Skeletal muscle satellite cell (primary cell): ENCODE data around the gene HNRNPF.
"Not testable (repeated sequence)": the region's sequence is repeated elsewhere in the genome, so short reads cannot be mapped to it uniquely, and the experiment has no call there.

Source experiments
- H3K27me3 ChIP-seq: 2 replicates; pipeline ENCODE4 v1.7.0; 2013; ENCODE audit warnings: low read length; ENCODE audit not compliant: control insufficient read depth, insufficient read depth
- H3K36me3 ChIP-seq: 2 replicates; pipeline ENCODE4 v1.7.0; 2013; ENCODE audit warnings: mild to moderate bottlenecking, control low read depth, low read length; ENCODE audit not compliant: insufficient read depth
- H3K4me1 ChIP-seq: 2 replicates; pipeline ENCODE4 v1.7.0; 2013; ENCODE audit warnings: low read length; ENCODE audit not compliant: control insufficient read depth, insufficient read depth
- H3K4me2 ChIP-seq: 2 replicates; pipeline ENCODE4 v1.7.0; 2013; ENCODE audit warnings: mild to moderate bottlenecking, low read length
- H3K4me3 ChIP-seq: 2 replicates; pipeline ENCODE4 v1.7.0; 2013; ENCODE audit warnings: low read length
- H3K9ac ChIP-seq: 2 replicates; pipeline ENCODE4 v1.7.0; 2013; ENCODE audit warnings: mild to moderate bottlenecking, low read depth, low read length, moderate library complexity
- H3K9me3 ChIP-seq: replicated peaks from 2 replicates; pipeline ENCODE4 v1.7.0; 2013; ENCODE audit warnings: mild to moderate bottlenecking, control low read depth, low read length

HNRNPF gene

DNA sequence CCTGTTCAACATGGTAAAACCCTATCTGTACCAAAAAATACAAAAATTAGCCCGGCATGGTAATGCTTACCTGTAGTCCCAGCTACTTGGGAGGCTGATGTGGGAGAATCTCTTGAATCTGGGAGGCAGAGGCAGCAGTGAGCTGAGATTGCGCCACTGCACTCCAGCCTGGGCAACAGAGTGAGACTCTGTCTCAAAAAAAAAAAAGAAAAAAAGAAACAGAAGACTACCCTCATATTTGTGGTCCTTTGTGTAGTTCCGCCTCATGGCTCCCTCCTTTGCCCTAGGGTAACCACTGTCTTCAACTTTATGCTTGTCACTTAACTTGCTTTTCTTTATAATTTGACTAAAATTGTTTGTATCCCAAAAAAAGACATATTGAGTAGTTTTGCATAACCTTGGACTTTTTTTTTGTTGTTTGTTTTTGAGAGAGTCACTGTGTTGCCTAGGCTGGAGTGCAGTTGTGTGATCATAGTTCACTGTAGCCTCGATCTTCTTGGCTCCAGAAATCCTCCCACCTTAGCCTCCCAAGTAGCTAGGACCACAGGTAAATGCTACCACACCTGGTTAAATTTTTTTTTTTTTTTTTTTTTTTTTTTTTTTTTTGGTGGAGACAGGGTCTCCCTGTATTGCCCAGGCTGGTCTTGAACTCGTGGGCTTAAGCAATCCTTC, 31.6 kb upstream of the HNRNPF start:
- peaks cover 7% of the 10 kb centered on the region for H3K4me1 ChIP-seq
- no peak overlapping the region for H3K4me2 ChIP-seq
- H3K9ac ChIP-seq, result no peak overlapping the region
- no peak overlapping the region for H3K4me3 ChIP-seq
- no peaks in the 10 kb centered on the region for H3K9me3 ChIP-seq
- H3K36me3 ChIP-seq, result no peaks in the 10 kb centered on the region
- no peaks in the 10 kb centered on the region for H3K27me3 ChIP-seq

DNA sequence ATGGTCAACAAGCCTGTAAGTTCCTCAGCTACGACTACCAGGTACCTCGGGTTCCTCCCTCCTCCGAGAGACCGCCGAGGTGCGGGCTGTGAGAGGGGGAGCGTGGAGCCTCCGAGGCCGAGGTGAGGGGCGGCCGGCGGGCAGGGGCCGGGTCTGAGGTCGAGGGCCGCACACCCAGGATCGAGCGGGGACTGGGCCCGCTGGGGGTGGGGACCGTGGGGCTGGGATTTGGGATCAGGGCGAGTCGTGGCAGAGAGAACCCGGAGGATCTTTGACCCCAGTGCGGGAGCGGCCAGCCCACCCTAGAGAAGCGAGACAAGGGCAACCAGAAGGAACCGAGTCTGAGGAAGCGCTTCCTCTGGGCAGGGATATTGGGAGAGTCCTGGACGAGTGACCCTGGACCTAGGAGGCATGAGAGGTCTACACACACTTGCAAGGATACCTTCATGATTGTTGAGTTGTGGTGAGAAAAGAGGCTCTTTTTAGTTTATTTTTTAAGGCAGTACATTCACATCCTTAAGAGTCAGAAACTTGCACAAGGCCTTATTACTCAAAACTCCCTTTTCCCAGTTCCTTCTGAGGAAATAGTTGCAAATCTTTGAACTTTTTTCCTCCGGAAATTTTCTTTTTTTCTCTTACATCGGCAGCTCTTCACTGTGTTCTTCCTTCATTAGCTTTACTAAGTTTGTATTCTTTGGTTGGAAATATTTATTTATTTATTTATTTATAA, 28.3 kb upstream of the HNRNPF start:
- peak overlapping the region; percentile 98 for H3K9ac ChIP-seq
- peaks cover 7% of the 10 kb centered on the region for H3K4me1 ChIP-seq
- H3K9me3 ChIP-seq, result no peaks in the 10 kb centered on the region
- H3K36me3 ChIP-seq, result no peaks in the 10 kb centered on the region
- H3K27me3 ChIP-seq, result no peaks in the 10 kb centered on the region
- peak overlapping the region; percentile 93 for H3K4me3 ChIP-seq
- peak overlapping the region; percentile 90 for H3K4me2 ChIP-seq

DNA sequence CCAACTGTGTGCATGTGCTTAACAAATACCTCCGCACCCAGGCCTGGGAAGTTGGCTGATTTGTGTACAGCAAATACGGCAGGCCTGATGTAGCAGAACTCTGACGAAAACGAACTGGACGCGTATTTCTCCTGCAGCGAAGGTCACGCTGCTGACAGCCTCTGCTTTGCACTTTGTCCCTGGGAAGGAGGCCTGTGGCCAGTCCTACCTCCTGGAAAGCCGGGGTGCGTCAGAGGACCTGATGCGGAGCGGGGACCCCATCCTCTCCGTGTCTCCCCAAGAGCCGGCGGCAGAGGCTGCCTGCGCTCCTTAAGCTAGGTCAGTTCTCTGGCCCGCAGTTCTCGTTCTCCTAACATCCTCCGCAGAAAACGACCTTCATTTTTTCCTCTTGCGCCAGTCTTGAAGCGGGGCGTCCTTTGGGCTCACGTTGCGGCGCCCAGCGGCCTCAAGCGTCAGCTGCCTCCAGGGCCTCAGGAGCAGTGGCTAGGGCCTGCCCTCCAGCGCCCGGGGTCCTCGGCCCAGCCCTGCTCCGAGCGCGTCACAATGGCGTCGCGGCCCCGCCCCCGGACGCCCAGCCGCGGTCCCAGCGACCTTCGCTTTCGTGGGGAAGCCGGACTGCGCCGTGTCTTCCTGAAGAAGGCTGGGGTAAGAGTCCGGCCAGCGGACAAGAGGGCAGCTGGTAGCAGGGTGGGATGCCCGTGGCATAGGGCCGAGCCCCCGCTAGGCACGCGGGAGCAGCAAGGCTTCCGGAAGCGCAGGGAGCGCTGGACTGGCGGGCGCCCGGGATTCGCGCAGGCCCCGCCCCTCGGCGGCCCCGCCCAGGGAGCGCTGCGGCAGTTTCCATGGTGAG, 27.5 kb upstream of the HNRNPF start, which contains the start of gene ZNF487:
Gene ZNF487, plus strand, starts transcription at position 821 of the 850 bp plus-strand sequence. CDS start 38,703 bp downstream, outside the sequence.
- Histone ChIP-seq H3K36me3 (no peaks in the 10 kb centered on the region), H3K9me3 (no peaks in the 10 kb centered on the region), H3K27me3 (no peaks in the 10 kb centered on the region), H3K4me1 (peaks cover 7% of the 10 kb centered on the region), H3K4me3 (peak within 1 kb of the TSS; percentile 93), H3K9ac (peak within 1 kb of the TSS; percentile 98), H3K4me2 (peak within 1 kb of the TSS; percentile 90)

DNA sequence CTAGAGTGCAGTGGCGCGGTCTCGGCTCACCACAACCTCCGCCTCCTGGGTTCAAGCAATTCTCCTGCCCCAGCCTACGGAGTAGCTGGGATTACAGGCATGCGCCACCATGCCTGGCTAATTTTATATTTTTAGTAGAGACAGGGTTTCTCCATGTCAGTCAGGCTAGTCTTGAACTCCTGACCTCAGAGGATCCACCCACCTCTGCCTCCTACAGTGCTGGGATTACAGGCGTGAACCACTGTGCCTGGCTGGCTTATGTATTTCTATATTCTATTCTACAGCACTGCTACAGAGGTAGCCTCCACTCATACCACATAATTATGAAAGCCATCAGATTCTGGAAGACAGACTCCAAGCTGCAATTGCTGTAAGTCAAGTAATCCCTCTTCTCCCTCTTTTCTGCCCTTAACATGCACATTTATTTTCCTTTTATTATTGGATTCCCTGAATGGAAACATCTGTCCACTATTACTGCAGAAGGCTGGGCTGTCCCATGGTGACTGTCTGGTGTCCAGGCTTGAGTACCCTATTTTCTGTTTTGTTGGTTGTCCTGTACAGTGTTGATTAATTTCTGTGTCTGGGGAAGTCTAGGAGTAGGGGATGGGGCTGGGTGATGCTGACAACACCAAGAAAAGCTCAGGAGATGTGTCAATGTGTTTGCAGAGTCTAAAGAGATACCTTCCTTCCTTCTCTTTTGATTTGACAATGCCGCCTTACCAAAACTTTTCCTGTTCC, 22.1 kb upstream of the HNRNPF start:
- Histone ChIP-seq H3K4me1 (no peaks in the 10 kb centered on the region), H3K9ac (no peak overlapping the region), H3K36me3 (no peaks in the 10 kb centered on the region), H3K27me3 (no peaks in the 10 kb centered on the region), H3K4me3 (no peak overlapping the region), H3K4me2 (no peak overlapping the region), H3K9me3 (no peaks in the 10 kb centered on the region)

DNA sequence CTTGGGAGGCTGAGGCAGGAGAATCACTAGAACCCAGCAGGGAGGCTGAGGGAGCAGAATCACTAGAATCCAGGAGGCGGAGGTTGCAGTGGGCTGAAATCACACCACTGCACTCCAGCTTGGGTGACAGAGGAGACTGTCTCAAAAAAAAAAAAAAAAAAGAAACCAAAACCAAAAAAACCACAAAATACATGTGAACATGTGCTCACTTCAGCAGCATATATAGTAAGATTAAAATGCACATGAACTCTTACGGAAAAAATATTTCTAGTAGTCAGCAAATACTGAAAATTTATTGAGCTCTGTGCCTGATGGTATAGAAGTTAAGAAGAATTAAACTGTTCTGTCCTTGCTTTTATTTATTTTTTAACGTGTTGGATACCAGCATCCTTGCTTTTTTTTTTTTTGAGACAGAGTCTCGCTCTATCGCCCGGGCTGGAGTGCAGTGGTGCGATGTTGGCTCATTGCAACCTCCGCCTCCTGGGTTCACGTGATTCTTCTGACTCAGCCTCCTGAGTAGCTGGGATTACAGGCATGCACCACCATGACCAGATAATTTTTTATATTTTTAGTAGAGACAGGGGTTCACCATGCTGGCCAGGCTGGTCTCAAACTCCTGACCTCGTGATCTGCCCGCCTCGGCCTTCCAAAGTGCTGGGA, 18.3 kb upstream of the HNRNPF start:
- H3K36me3 ChIP-seq, result no peaks in the 10 kb centered on the region
- no peak overlapping the region for H3K4me3 ChIP-seq
- H3K9ac ChIP-seq, result no peak overlapping the region
- no peak overlapping the region for H3K4me2 ChIP-seq
- no peaks in the 10 kb centered on the region for H3K27me3 ChIP-seq
- H3K9me3 ChIP-seq, result no peaks in the 10 kb centered on the region
- no peaks in the 10 kb centered on the region for H3K4me1 ChIP-seq

DNA sequence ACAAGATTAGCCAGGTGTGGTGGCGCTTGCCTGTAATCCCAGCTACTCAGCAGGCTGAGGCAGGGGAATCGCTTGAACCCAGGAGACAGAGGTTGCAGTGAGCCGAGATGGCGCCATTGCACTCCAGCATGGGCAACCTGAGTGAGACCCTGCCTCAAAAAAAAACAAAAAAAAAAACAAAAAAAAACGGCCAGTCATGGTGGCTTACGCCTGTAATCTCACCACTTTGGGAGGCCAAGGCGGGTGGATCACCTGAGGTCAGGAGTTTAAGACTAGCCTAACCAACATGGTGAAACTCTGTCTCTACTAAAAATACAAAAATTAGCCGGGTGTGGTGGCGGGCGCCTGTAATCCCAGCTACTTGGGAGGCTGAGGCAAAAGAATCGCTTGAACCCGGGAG, 17.5 kb upstream of the HNRNPF start:
- not testable (repeated sequence) for H3K36me3 ChIP-seq, H3K4me1 ChIP-seq, H3K27me3 ChIP-seq, H3K4me2 ChIP-seq, H3K9ac ChIP-seq, H3K9me3 ChIP-seq, H3K4me3 ChIP-seq

DNA sequence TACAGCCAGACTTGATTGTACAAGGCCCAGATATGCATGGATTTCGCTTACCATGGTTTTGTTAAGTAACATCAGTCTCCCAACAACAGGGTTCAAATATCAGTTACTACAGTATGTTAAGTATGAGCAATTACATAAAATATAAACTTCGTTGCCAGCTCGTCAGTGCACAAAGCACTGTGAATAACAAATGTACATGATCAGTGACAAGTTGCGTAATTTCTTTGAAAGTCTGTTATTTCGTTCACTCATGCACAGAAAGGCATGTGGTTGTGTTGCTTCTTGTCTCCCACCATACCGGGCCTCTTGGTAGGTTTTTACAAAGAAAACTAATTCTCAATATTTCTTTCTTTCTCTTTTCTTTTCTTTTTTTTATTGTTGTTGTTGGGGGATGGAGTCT, 15.4 kb upstream of the HNRNPF start:
- Histone ChIP-seq H3K27me3 (no peaks in the 10 kb centered on the region), H3K9ac (no peak overlapping the region), H3K4me1 (peaks cover 15% of the 10 kb centered on the region), H3K9me3 (no peaks in the 10 kb centered on the region), H3K4me3 (no peak overlapping the region), H3K4me2 (no peak overlapping the region), H3K36me3 (no peaks in the 10 kb centered on the region)

DNA sequence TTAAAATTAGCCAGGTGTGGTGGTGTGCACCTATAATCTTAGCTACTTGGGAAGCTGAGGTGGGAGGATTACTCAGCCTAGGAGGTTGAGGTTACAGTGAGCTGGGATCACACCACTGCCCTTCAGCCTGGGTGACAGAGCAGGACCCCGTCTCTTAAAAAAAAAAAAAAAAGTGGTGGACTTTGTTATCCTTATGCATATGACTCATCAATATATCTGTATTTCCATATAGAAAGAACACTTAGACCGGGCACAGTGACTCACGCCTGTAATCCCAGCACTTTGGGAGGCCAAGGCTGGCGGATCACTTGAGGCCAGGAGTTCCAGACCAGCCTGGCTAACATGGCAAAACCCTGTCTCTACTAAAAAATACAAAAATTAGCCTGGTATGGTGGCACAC, 13.0 kb upstream of the HNRNPF start:
- not testable (repeated sequence) for H3K4me2 ChIP-seq, H3K4me3 ChIP-seq, H3K9ac ChIP-seq, H3K36me3 ChIP-seq, H3K27me3 ChIP-seq, H3K9me3 ChIP-seq
- H3K4me1 ChIP-seq, result peaks cover 15% of the 10 kb centered on the region

DNA sequence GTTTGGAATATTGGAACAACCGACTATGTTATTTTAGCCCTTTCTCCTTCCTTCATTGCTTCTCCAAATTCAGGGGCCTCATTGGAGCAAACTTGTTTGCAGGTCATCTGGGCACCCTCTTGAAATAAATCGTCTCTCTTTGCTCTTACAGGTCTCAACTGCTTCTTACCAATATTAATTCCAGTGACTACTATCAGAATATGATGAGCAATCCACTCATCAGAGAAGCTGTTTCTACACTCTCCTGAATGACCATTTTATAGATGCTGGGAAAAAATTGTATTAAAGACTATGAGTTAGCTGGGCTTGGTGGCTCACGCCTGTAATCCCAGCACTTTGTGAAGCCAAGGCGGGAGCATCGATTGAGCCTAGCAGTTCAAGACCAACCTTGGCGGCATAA, 12.5 kb upstream of the HNRNPF start:
- H3K9ac ChIP-seq, result peak overlapping the region; percentile 89
- H3K9me3 ChIP-seq, result no peaks in the 10 kb centered on the region
- H3K36me3 ChIP-seq, result no peaks in the 10 kb centered on the region
- no peak overlapping the region for H3K4me3 ChIP-seq
- H3K27me3 ChIP-seq, result no peaks in the 10 kb centered on the region
- H3K4me1 ChIP-seq, result peaks cover 15% of the 10 kb centered on the region
- peak overlapping the region; percentile 91 for H3K4me2 ChIP-seq

DNA sequence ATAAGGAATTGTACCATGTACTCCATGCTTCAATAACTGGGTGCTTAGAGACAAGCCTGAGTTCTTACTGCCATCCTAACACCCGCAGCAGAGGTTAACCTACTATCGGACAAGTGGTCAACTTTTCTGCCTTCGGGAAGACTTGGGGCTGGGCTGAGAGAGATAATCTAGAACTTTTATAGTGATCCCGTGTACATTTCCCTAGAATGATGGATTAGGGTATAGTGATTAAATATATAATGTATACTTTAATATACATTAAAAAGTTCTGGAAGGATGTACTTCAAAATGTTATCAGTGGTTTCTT, 12.2 kb upstream of the HNRNPF start:
- Histone ChIP-seq H3K4me3 (peak overlapping the region; percentile 72), H3K4me2 (peak overlapping the region; percentile 91), H3K9me3 (no peaks in the 10 kb centered on the region), H3K36me3 (no peaks in the 10 kb centered on the region), H3K9ac (peak overlapping the region; percentile 89), H3K4me1 (peaks cover 15% of the 10 kb centered on the region), H3K27me3 (no peaks in the 10 kb centered on the region)
